K562 (cell line): ENCODE data around the gene STEEP1. TPM values are rescaled to one million over a fixed set of nuclear protein-coding genes. Genes with fewer than 3 reads are reported as not detected.
A peak's percentile ranks its signal among the peaks of the same experiment; 100 is the strongest.

Experiments
- BRF1 ChIP-seq: IDR thresholded peaks from 3 replicates; pipeline ENCODE4 v1.6.1; 2011; ENCODE audit warnings: borderline replicate concordance, mild to moderate bottlenecking; ENCODE audit not compliant: insufficient read length; ENCODE audit errors: extremely low read depth
- CBX3 ChIP-seq, 2 experiments: IDR thresholded peaks; 1 replicate in 1 of 2; 2 replicates in 1 of 2; pipeline ENCODE4 v1.6.1; 2012; ENCODE audit warnings: inconsistent platforms in 2 of 2, low read length in 2 of 2, borderline replicate concordance in 1 of 2, control low read depth in 1 of 2
- EZH2 ChIP-seq: IDR thresholded peaks from 2 replicates; pipeline ENCODE4 v1.6.1; 2012; ENCODE audit warnings: low read depth, mild to moderate bottlenecking, inconsistent platforms, low read length, borderline replicate concordance
- HEY1 ChIP-seq: fragments of 250-450 bp; sonication (Bioruptor Pico); IDR thresholded peaks from 2 replicates; pipeline ENCODE4 v1.5.0; 2020; ENCODE audit warnings: mild to moderate bottlenecking, moderate library complexity, borderline replicate concordance
- MYC ChIP-seq, 2 experiments: fragments of 250-450 bp in 1 of 2; sonication (Bioruptor Pico) in 1 of 2; IDR thresholded peaks; 2 replicates each; pipeline versions ENCODE4 v1.5.1 to v1.6.1; 2012 to 2021; ENCODE audit warnings: low read depth in 2 of 2, borderline replicate concordance in 1 of 2, improper control_type of control experiment in 1 of 2, low read length in 1 of 2, mild to moderate bottlenecking in 1 of 2, moderate library complexity in 1 of 2
- POLR2AphosphoS5 ChIP-seq: IDR thresholded peaks from 2 replicates; pipeline ENCODE4 v1.6.1; 2011; ENCODE audit warnings: mild to moderate bottlenecking, low read depth, low read length, moderate library complexity; ENCODE audit not compliant: control insufficient read depth, insufficient read depth
- POLR3A ChIP-seq: IDR thresholded peaks from 2 replicates; pipeline ENCODE4 v1.6.1; 2011; ENCODE audit warnings: borderline replicate concordance, mild to moderate bottlenecking, moderate library complexity; ENCODE audit not compliant: insufficient read length, insufficient read depth; ENCODE audit errors: extremely low read depth
- REST ChIP-seq, 2 experiments: fragments of 450-650 bp; formaldehyde crosslinking in 1 of 2; IDR thresholded peaks; 2 replicates each; pipeline versions ENCODE4 v1.4.0 to v1.6.1; 2014 to 2020; ENCODE audit warnings: mild to moderate bottlenecking in 2 of 2, borderline replicate concordance in 1 of 2, low read depth in 1 of 2
- RFX5 ChIP-seq: IDR thresholded peaks from 2 replicates; pipeline ENCODE4 v1.6.1; 2011; ENCODE audit warnings: low read depth, mild to moderate bottlenecking, improper control_type of control experiment, low read length
- SLC30A9 ChIP-seq: fragments of 250-450 bp; sonication (Bioruptor Pico); IDR thresholded peaks from 2 replicates; pipeline ENCODE4 v1.8.0; 2022; ENCODE audit warnings: mild to moderate bottlenecking, moderate library complexity
- ZBTB43 ChIP-seq: sonication (generic); formaldehyde crosslinking; IDR thresholded peaks from 2 replicates; pipeline ENCODE4 v1.8.0; 2023; ENCODE audit warnings: mild to moderate bottlenecking, missing genetic modification reagents
- polyA plus RNA-seq, 8 experiments: library from polyadenylated mRNA; depleted of rRNA in 4 of 8; stranded (reverse) in 5 of 8; unstranded in 3 of 8; fragments of >200 nt; fragmentation: Nextera tagmentation in 2 of 8; fragmentation: Illumina TruSeq in 1 of 8; extraction: Ambion mirVana in 2 of 8; extraction: Trizol in 1 of 8; gene quantifications; 2 replicates each; pipeline versions ENCODE4 v1.2.1 to v1.2.3, GENCODE V29; 2011 to 2014; ENCODE audit warnings: inconsistent platforms in 1 of 8, missing spikeins in 1 of 8
- total RNA-seq, 7 experiments: library from RNA; depleted of rRNA in 6 of 7; stranded (reverse); fragments of >200 nt in 6 of 7; fragmentation: Illumina TruSeq in 2 of 7; extraction: Trizol in 2 of 7; gene quantifications; 2 replicates each; pipeline versions ENCODE4 v1.2.1 to v1.2.3, GENCODE V29; 2011 to 2021; ENCODE audit warnings: low replicate concordance in 1 of 7
- TF ChIP-seq, protein P1 (sequence below): fragments of 250-450 bp; sonication (Bioruptor Pico); IDR thresholded peaks from 2 replicates; pipeline ENCODE4 v1.4.0; 2020; ENCODE audit warnings: mild to moderate bottlenecking, moderate library complexity

The STEEP1 gene
- total and polyA plus RNA-seq, 9 of the 15 experiments (the other 6 are each of a cell fraction or from before 2014, with no cell fraction given) = 15.0 to 73.7 (median 40.3) TPM

- TF ChIP-seq REST (IDR thresholded peaks at IDR 0.05; ENCODE audit: borderline replicate concordance) = peak; percentile 82
- no peak for TF ChIP-seq REST (CRISPR knock-in tag; IDR thresholded peaks at IDR 0.05; ENCODE audit: low read depth)
- no peak for TF ChIP-seq CBX3 (IDR thresholded peaks at IDR 0.05; ENCODE audit: borderline replicate concordance in 1 of 2, low read length in 2 of 2)
- TF ChIP-seq POLR3A = no peak
- TF ChIP-seq, protein P1, sequence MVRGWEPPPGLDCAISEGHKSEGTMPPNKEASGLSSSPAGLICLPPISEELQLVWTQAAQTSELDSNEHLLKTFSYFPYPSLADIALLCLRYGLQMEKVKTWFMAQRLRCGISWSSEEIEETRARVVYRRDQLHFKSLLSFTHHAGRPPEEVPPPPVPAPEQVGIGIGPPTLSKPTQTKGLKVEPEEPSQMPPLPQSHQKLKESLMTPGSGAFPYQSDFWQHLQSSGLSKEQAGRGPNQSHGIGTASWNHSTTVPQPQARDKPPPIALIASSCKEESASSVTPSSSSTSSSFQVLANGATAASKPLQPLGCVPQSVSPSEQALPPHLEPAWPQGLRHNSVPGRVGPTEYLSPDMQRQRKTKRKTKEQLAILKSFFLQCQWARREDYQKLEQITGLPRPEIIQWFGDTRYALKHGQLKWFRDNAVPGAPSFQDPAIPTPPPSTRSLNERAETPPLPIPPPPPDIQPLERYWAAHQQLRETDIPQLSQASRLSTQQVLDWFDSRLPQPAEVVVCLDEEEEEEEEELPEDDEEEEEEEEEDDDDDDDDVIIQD (CRISPR knock-in tag) = no peak
- TF ChIP-seq POLR2AphosphoS5 = no peak
- TF ChIP-seq SLC30A9 (CRISPR knock-in tag) = no peak
- no peak for TF ChIP-seq BRF1
- no peak for TF ChIP-seq EZH2
- TF ChIP-seq RFX5 = no peak
- TF ChIP-seq HEY1 (CRISPR knock-in tag) = no peak
- TF ChIP-seq MYC (IDR thresholded peaks at IDR 0.05; ENCODE audit: low read depth, low read length) = 0 out of 2 replicates have a peak, but pooled peaks have one; percentile 18
- TF ChIP-seq MYC (CRISPR knock-in tag; IDR thresholded peaks at IDR 0.05; ENCODE audit: borderline replicate concordance, low read depth) = no peak
- no peak for TF ChIP-seq ZBTB43 (CRISPR knock-in tag)
Observed at GRCh38 chrX:119512146-119512800, 52.9 kb downstream of the STEEP1 start (continued).
